Measurements from ENCODE around the gene SMPD3.

SMPD3 gene

GRCh38 chr16:68342620-68343019 lies 105.7 kb downstream of the SMPD3 start:
- Histone ChIP-seq H3K27me3 (ENCODE audit: insufficient read depth, low read length) (no peaks in the 10 kb centered on the region), H3K9me3 (ENCODE audit: low read length) (no peaks in the 10 kb centered on the region), H3K36me3 (ENCODE audit: insufficient read depth, low read length) (peaks cover 79% of the 10 kb centered on the region), H3K4me1 (ENCODE audit: insufficient read depth, low read length) (no peaks in the 10 kb centered on the region), H2AFZ (ENCODE audit: low read depth, low read length) (no peak overlapping the region), H3K4me3 (ENCODE audit: low read length) (no peak overlapping the region)

- Histone ChIP-seq H3K4me1 (ENCODE audit: insufficient read depth, low read length) (no peaks in the 10 kb centered on the region), H3K36me3 (ENCODE audit: insufficient read depth, low read length) (peaks cover 66% of the 10 kb centered on the region), H3K4me3 (ENCODE audit: low read length) (no peak overlapping the region), H2AFZ (ENCODE audit: low read depth, low read length) (no peak overlapping the region), H3K27me3 (ENCODE audit: insufficient read depth, low read length) (no peaks in the 10 kb centered on the region), H3K9me3 (ENCODE audit: low read length) (no peaks in the 10 kb centered on the region)
Measured at GRCh38 chr16:68339214-68339613, 109.1 kb downstream of the SMPD3 start.

GRCh38 chr16:68338326-68339119 lies 109.8 kb downstream of the SMPD3 start:
- Histone ChIP-seq H3K4me1 (ENCODE audit: insufficient read depth, low read length) (no peaks in the 10 kb centered on the region), H3K4me3 (ENCODE audit: low read length) (no peak overlapping the region), H3K27me3 (ENCODE audit: insufficient read depth, low read length) (no peaks in the 10 kb centered on the region), H3K36me3 (ENCODE audit: insufficient read depth, low read length) (peaks cover 64% of the 10 kb centered on the region), H3K9me3 (ENCODE audit: low read length) (no peaks in the 10 kb centered on the region), H2AFZ (ENCODE audit: low read depth, low read length) (no peak overlapping the region)

- no peak overlapping the region for H3K4me3 ChIP-seq (ENCODE audit: low read length)
- no peaks in the 10 kb centered on the region for H3K27me3 ChIP-seq (ENCODE audit: insufficient read depth, low read length)
- H3K36me3 ChIP-seq (ENCODE audit: insufficient read depth, low read length): peaks cover 58% of the 10 kb centered on the region
- no peaks in the 10 kb centered on the region for H3K9me3 ChIP-seq (ENCODE audit: low read length)
- no peaks in the 10 kb centered on the region for H3K4me1 ChIP-seq (ENCODE audit: insufficient read depth, low read length)
- no peak overlapping the region for H2AFZ ChIP-seq (ENCODE audit: low read depth, low read length)
Measured at GRCh38 chr16:68335175-68335574, 113.1 kb downstream of the SMPD3 start.

GRCh38 chr16:68332411-68333121 lies 115.7 kb downstream of the SMPD3 start:
- no peak overlapping the region for H3K4me3 ChIP-seq (ENCODE audit: low read length)
- H3K36me3 ChIP-seq (ENCODE audit: insufficient read depth, low read length): peaks cover 42% of the 10 kb centered on the region
- no peak overlapping the region for H2AFZ ChIP-seq (ENCODE audit: low read depth, low read length)
- no peaks in the 10 kb centered on the region for H3K27me3 ChIP-seq (ENCODE audit: insufficient read depth, low read length)
- H3K9me3 ChIP-seq (ENCODE audit: low read length): no peaks in the 10 kb centered on the region
- no peaks in the 10 kb centered on the region for H3K4me1 ChIP-seq (ENCODE audit: insufficient read depth, low read length)

- no peak overlapping the region for H2AFZ ChIP-seq (ENCODE audit: low read depth, low read length)
- H3K36me3 ChIP-seq (ENCODE audit: insufficient read depth, low read length): peaks cover 40% of the 10 kb centered on the region
- H3K4me1 ChIP-seq (ENCODE audit: insufficient read depth, low read length): no peaks in the 10 kb centered on the region
- no peak overlapping the region for H3K4me3 ChIP-seq (ENCODE audit: low read length)
- H3K27me3 ChIP-seq (ENCODE audit: insufficient read depth, low read length): no peaks in the 10 kb centered on the region
- no peaks in the 10 kb centered on the region for H3K9me3 ChIP-seq (ENCODE audit: low read length)
Measured at GRCh38 chr16:68331879-68332410, 116.4 kb downstream of the SMPD3 start.

- Histone ChIP-seq H2AFZ (ENCODE audit: low read depth, low read length) (no peak overlapping the region), H3K9me3 (ENCODE audit: low read length) (no peaks in the 10 kb centered on the region), H3K4me1 (ENCODE audit: insufficient read depth, low read length) (no peaks in the 10 kb centered on the region), H3K4me3 (ENCODE audit: low read length) (no peak overlapping the region), H3K36me3 (ENCODE audit: insufficient read depth, low read length) (peaks cover 49% of the 10 kb centered on the region), H3K27me3 (ENCODE audit: insufficient read depth, low read length) (no peaks in the 10 kb centered on the region)
Measured at GRCh38 chr16:68328860-68329390, 119.4 kb downstream of the SMPD3 start.

GRCh38 chr16:68328151-68328859 lies 120.0 kb downstream of the SMPD3 start:
- peaks cover 51% of the 10 kb centered on the region for H3K36me3 ChIP-seq (ENCODE audit: insufficient read depth, low read length)
- no peak overlapping the region for H3K4me3 ChIP-seq (ENCODE audit: low read length)
- H2AFZ ChIP-seq (ENCODE audit: low read depth, low read length): no peak overlapping the region
- no peaks in the 10 kb centered on the region for H3K9me3 ChIP-seq (ENCODE audit: low read length)
- no peaks in the 10 kb centered on the region for H3K4me1 ChIP-seq (ENCODE audit: insufficient read depth, low read length)
- H3K27me3 ChIP-seq (ENCODE audit: insufficient read depth, low read length): no peaks in the 10 kb centered on the region

- Histone ChIP-seq H2AFZ (ENCODE audit: low read depth, low read length) (no peak overlapping the region), H3K4me3 (ENCODE audit: low read length) (no peak overlapping the region), H3K4me1 (ENCODE audit: insufficient read depth, low read length) (no peaks in the 10 kb centered on the region), H3K36me3 (ENCODE audit: insufficient read depth, low read length) (peaks cover 53% of the 10 kb centered on the region), H3K9me3 (ENCODE audit: low read length) (no peaks in the 10 kb centered on the region), H3K27me3 (ENCODE audit: insufficient read depth, low read length) (no peaks in the 10 kb centered on the region)
Measured at GRCh38 chr16:68324780-68325357, 123.4 kb downstream of the SMPD3 start.

- Histone ChIP-seq H3K36me3 (ENCODE audit: insufficient read depth, low read length) (peaks cover 53% of the 10 kb centered on the region), H2AFZ (ENCODE audit: low read depth, low read length) (no peak overlapping the region), H3K4me1 (ENCODE audit: insufficient read depth, low read length) (no peaks in the 10 kb centered on the region), H3K4me3 (ENCODE audit: low read length) (no peak overlapping the region), H3K9me3 (ENCODE audit: low read length) (no peaks in the 10 kb centered on the region), H3K27me3 (ENCODE audit: insufficient read depth, low read length) (no peaks in the 10 kb centered on the region)
Measured at GRCh38 chr16:68324336-68324735, 124.0 kb downstream of the SMPD3 start.

GRCh38 chr16:68319185-68319908 lies 129.0 kb downstream of the SMPD3 start:
- Histone ChIP-seq H3K4me1 (ENCODE audit: insufficient read depth, low read length) (no peaks in the 10 kb centered on the region), H3K9me3 (ENCODE audit: low read length) (no peaks in the 10 kb centered on the region), H3K27me3 (ENCODE audit: insufficient read depth, low read length) (no peaks in the 10 kb centered on the region), H3K4me3 (ENCODE audit: low read length) (no peak overlapping the region), H2AFZ (ENCODE audit: low read depth, low read length) (no peak overlapping the region), H3K36me3 (ENCODE audit: insufficient read depth, low read length) (peaks cover 63% of the 10 kb centered on the region)

GRCh38 chr16:68313116-68313515 lies 135.2 kb downstream of the SMPD3 start:
- no peak overlapping the region for H2AFZ ChIP-seq (ENCODE audit: low read depth, low read length)
- no peaks in the 10 kb centered on the region for H3K9me3 ChIP-seq (ENCODE audit: low read length)
- no peaks in the 10 kb centered on the region for H3K27me3 ChIP-seq (ENCODE audit: insufficient read depth, low read length)
- no peak overlapping the region for H3K4me3 ChIP-seq (ENCODE audit: low read length)
- H3K4me1 ChIP-seq (ENCODE audit: insufficient read depth, low read length): peaks cover 22% of the 10 kb centered on the region
- peaks cover 34% of the 10 kb centered on the region for H3K36me3 ChIP-seq (ENCODE audit: insufficient read depth, low read length)
